ENCODE results near the gene GHSR.

GHSR gene

GRCh38 chr3:172446198-172446597, 2.1 kb downstream of the GHSR start:
- in situ Hi-C loops (cut with HindIII; ENCODE audit: low pct_ligation_motif_present, low sequenced_read_pairs) = no loop called here
- TF ChIP-seq, protein P1, sequence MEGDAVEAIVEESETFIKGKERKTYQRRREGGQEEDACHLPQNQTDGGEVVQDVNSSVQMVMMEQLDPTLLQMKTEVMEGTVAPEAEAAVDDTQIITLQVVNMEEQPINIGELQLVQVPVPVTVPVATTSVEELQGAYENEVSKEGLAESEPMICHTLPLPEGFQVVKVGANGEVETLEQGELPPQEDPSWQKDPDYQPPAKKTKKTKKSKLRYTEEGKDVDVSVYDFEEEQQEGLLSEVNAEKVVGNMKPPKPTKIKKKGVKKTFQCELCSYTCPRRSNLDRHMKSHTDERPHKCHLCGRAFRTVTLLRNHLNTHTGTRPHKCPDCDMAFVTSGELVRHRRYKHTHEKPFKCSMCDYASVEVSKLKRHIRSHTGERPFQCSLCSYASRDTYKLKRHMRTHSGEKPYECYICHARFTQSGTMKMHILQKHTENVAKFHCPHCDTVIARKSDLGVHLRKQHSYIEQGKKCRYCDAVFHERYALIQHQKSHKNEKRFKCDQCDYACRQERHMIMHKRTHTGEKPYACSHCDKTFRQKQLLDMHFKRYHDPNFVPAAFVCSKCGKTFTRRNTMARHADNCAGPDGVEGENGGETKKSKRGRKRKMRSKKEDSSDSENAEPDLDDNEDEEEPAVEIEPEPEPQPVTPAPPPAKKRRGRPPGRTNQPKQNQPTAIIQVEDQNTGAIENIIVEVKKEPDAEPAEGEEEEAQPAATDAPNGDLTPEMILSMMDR (IDR thresholded peaks at IDR 0.05; ENCODE audit: low read depth, low read length, missing control alignments) = no peak
- Histone ChIP-seq H3K36me3 (replicated peaks) (no peaks in the 10 kb centered on the region), H3K4me3 (ENCODE audit: low read depth, low read length) (no peak overlapping the region), H3K27me3 (replicated peaks) (peaks cover 43% of the 10 kb centered on the region), H3K27ac (no peak overlapping the region)
- DNase-seq = no peak

DNA sequence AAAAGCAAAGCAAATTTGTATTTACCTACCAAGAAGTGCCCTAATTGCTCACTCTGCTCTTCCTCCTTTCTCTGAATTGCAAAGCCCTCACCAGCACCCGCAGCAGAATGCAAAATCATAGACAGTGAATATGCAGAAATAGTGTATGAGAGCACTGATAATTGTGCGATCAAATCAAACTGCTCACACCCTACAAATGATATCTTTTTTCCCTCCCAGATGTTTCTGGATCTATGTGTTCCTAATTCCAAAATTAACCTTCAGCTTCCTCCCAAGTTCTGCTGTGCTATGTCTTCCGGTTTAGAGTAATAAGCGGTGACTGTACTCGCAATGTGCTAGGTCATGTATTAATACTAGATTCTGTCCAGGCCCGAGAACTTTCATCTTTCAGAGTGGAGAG, 3.4 kb downstream of the GHSR start:
- Histone ChIP-seq H3K4me3 (ENCODE audit: low read depth, low read length) (no peak overlapping the region), H3K36me3 (replicated peaks) (no peaks in the 10 kb centered on the region), H3K27me3 (replicated peaks) (peaks cover 37% of the 10 kb centered on the region), H3K27ac (no peak overlapping the region)
- DNase-seq = no peak
- in situ Hi-C loops (cut with HindIII; ENCODE audit: low pct_ligation_motif_present, low sequenced_read_pairs) = no loop called here
- TF ChIP-seq, protein P1 (IDR thresholded peaks at IDR 0.05; ENCODE audit: low read depth, low read length, missing control alignments) = no peak

GRCh38 chr3:172442606-172443005, 5.7 kb downstream of the GHSR start:
- no peak for DNase-seq
- in situ Hi-C loops (cut with HindIII; ENCODE audit: low pct_ligation_motif_present, low sequenced_read_pairs) = no loop called here
- Histone ChIP-seq H3K27ac (no peak overlapping the region), H3K4me3 (ENCODE audit: low read depth, low read length) (no peak overlapping the region), H3K36me3 (replicated peaks) (no peaks in the 10 kb centered on the region), H3K27me3 (replicated peaks) (peaks cover 15% of the 10 kb centered on the region)
- TF ChIP-seq, protein P1 (IDR thresholded peaks at IDR 0.05; ENCODE audit: low read depth, low read length, missing control alignments) = no peak

DNA sequence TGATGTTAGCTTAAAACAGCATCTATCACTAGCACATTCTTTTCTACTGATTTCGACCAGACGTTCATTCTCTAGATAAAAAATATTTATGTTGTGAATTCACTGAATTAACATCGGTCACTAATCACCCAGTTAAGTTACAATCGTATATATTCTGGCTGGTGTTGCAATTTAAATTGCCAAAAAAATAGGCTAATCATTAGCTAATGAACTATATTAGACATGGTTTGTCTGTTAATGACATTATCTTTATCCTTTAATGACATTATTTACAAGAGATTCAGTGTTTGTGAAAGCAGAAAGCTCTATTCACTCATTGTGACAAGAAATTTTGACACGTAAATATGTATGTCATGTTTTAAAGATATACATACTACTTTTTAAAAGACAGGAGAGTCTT, 6.7 kb downstream of the GHSR start:
- TF ChIP-seq, protein P1 (IDR thresholded peaks at IDR 0.05; ENCODE audit: low read depth, low read length, missing control alignments) = no peak
- no peaks in the 10 kb centered on the region for H3K36me3 ChIP-seq (replicated peaks)
- no peak overlapping the region for H3K27ac ChIP-seq
- no peak overlapping the region for H3K4me3 ChIP-seq (ENCODE audit: low read depth, low read length)
- peaks cover 5% of the 10 kb centered on the region for H3K27me3 ChIP-seq (replicated peaks)
- no peak for DNase-seq
- in situ Hi-C loops (cut with HindIII; ENCODE audit: low pct_ligation_motif_present, low sequenced_read_pairs) = no loop called here

GRCh38 chr3:172438186-172438585, 10.1 kb downstream of the GHSR start:
- TF ChIP-seq, protein P1 (IDR thresholded peaks at IDR 0.05; ENCODE audit: low read depth, low read length, missing control alignments) = no peak
- H3K36me3 ChIP-seq (replicated peaks) = no peaks in the 10 kb centered on the region
- H3K4me3 ChIP-seq (ENCODE audit: low read depth, low read length) = no peak overlapping the region
- H3K27me3 ChIP-seq (replicated peaks) = no peaks in the 10 kb centered on the region
- in situ Hi-C loops (cut with HindIII; ENCODE audit: low pct_ligation_motif_present, low sequenced_read_pairs) = no loop called here
- H3K27ac ChIP-seq = no peak overlapping the region
- DNase-seq = no peak

- in situ Hi-C loops (cut with HindIII; ENCODE audit: low pct_ligation_motif_present, low sequenced_read_pairs) = no loop called here
- H3K27ac ChIP-seq = no peak overlapping the region
- DNase-seq = no peak
- H3K36me3 ChIP-seq (replicated peaks) = no peaks in the 10 kb centered on the region
- no peak overlapping the region for H3K4me3 ChIP-seq (ENCODE audit: low read depth, low read length)
- TF ChIP-seq, protein P1 (IDR thresholded peaks at IDR 0.05; ENCODE audit: low read depth, low read length, missing control alignments) = no peak
- H3K27me3 ChIP-seq (replicated peaks) = no peaks in the 10 kb centered on the region
Measured at GRCh38 chr3:172437713-172438112, 10.5 kb downstream of the GHSR start.
